GM21717 (cell line): ENCODE data around the gene OR10G7.
A peak's percentile ranks its signal among the peaks of the same experiment; 100 is the strongest.

Experiments
- ATAC-seq: cut with Tn5 transposase; IDR thresholded peaks from one replicate; pipeline ENCODE4 v1.9.1; 2021; ENCODE audit warnings: mild to moderate bottlenecking, moderate library complexity; ENCODE audit not compliant: unreplicated experiment

OR10G7 gene, protein sequence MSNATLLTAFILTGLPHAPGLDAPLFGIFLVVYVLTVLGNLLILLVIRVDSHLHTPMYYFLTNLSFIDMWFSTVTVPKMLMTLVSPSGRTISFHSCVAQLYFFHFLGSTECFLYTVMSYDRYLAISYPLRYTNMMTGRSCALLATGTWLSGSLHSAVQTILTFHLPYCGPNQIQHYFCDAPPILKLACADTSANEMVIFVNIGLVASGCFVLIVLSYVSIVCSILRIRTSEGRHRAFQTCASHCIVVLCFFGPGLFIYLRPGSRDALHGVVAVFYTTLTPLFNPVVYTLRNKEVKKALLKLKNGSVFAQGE

DNA sequence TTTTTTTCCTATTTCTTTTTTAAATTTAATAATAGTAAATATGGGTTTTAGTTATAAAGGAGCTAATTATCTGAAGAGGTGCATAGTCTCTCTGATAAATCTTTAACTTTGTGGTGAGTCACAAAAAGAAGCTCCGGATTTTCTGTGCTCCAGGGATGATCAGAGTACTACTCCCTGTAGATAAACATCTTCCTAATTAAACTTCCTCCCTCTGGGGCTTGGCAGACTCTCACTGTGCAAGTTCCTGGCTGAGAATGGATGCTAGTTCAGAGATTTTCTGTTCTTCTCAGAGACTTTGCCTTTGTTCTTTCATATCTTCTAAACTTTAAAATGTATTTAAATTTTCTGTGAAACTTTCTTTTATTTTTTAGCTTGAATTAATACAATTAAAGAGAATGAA is at the start of gene OR10G7:
TSS of gene OR10G7 (minus strand) at position 72 of the 400 bp plus-strand sequence. CDS start 2,324 bp downstream, outside the sequence.
- ATAC-seq, result no peak

DNA sequence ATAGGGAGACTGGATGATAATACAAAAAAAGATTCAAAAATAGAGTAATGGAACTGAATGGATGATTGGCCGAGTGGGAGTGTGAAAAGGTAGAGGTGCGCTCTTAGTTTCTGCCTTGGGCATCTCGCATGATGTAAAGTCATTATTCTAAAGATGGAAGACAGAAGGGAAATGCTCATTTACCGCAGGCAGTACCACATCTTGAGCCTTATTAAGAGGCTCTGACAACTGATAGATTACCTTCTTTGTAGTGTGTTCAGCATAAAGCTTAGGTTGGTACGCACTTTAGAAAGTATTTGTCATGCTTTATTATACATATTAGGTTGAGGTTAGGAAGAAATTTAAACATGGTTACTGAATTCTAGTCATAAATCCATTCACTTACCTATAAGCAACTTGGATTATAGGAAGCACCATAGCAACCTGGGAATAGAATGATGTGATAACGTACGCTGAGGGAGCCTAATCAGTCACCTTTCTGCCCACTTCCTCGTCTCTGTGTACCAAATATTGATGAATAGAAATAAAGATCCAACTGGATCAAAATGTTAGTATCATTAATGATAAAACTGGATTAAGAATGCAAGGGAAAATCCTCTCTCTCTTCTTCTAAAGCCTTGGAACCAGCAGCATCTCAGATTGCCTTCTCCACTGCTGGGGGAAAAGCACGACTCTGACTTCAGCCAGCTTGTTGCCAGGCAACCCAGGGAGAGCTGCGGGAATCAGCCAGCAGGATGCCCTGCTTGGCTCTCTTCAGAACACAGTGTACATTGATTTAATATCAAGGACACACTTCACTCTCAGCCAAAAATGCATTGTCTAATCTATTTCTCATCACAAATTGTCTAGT is 45.1 kb upstream of the OR10G7 start:
- ATAC-seq, result no peak

DNA sequence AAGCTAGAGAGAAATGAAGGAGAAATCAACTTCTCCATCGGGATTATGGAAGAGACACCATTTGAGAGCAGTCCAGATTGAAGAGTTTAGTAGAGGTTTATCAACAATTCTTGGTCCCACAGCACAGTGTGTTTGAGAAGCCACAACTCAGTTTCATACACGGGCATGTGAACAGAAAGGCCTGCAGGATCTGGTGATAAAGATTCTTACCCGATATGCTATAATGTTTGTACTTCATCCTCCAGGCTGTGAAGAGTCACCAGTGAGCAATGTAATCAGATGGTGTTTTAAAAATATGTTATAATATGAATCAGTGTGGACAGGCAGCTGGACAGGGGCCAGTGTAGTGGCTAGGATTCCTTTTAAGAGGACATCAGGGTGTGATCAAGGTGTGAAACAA is 44.5 kb upstream of the OR10G7 start:
- no peak for ATAC-seq

DNA sequence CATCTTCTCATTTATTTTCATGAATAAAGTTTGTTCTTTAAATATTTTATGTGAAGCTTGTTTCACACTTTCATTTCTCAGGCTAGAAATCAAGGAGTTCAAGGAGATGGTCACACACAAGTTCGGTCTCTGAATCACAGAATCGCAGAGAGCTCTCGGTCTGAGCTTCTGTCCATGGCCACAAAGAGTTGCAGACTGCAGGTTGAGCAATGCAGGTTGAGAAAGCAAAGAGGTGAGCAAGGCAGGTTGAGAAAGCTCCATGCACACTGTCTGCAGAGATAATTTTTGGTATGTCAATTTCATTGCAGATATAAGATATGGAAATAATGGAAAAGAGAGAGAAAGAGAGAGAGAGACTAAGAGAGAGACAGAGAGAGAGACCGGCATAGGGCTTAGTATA is 41.2 kb upstream of the OR10G7 start:
- ATAC-seq, result no peak

DNA sequence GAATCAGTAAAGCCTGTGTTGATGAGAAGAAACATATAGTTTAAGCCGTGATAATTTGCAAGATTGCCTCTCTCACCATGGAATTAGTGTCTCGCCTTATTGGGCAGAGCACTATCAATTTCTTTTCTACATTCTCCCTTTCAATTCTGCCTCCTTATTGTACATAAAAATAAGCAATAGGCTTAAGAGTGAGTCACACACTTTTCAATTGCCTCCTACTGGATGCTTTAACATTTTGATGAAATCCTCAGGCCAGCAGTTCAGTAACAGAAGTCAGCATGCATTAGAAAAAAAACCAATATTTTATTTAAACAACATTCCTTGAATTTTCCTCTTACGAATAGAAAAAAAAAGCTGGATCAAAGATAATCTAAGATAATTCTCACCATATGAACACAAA is 40.4 kb upstream of the OR10G7 start:
- no peak for ATAC-seq

DNA sequence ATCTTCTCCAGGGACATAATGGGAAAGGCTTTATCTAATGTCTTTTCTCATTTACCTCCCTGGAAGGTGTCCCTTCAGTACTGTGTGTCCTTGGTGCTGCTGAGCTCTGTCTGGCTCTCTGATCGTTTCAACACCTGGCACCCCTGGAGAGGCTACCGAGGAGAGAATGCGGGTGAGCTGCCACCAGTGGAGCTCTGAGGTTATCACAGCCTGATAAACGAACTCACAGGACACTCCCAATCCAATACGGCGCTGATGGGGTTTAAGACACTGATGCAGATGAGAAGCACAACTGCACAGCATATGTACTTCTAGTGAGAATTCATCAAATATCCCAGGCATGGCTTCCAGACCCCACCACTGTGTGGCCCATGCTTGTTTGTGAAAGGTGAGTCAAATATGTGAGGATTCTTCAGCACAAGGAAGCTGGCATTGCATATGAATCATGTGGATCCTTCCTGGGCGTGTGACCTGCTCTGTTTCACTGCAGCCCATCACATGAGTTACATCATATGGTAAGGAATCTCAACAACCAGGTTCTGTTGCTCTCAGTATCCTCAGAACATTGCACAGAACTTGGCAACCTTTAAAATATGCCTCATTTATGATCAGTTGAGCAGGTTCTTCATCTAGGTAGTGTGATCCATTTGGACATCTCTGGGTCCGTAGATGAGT is 39.3 kb upstream of the OR10G7 start:
- no peak for ATAC-seq

DNA sequence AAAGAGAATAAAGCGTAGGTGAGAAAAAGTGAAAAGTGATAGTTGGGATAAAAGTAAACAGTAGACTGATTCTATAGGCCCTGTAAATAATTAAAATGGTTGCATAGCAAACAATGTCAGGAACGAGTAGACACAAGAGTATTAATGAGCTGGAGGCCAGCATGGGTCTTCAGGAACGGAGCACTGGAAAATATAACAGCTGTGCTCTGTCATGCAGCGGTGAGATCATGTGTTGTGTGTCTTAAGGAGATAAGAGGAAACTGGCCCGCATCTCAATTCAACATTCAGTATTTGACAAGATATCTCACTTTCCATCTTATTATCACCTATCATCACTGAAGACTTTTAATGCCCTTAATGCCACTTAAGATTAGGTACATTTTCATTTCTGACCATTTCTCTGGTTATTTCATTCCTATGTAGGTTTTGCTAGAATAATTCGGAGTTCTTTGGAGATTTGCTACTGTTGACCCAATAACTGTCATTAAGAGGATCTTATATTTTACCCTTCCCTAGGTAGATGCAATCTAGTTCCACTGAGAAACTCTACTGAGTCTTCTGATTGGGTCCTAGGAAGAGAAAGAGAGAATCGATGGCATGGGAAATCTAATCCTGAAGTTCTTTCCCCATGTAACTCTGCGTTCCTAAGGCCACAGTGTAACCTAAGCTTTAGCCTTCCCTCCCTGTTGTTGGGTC is 38.7 kb upstream of the OR10G7 start:
- ATAC-seq, result no peak

DNA sequence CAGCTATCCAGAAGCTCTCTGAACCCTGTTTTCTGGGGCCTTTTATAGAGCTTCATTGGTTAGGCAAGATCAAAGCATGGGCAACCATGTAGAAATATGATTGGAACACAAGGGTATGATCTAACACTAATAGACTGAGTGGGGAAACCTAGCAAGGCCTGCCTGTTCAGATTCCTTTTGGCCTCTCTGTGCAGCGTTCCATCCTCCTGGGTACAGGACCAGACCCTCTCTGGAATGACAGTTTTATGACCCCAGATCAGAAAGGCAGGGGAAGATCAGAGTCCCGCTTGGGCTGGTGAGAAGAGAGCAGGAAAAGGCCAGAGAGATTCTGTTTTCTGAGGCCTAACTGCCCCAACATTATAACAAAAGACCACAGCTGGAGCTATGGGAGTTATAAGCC is 37.5 kb upstream of the OR10G7 start:
- ATAC-seq, result no peak

DNA sequence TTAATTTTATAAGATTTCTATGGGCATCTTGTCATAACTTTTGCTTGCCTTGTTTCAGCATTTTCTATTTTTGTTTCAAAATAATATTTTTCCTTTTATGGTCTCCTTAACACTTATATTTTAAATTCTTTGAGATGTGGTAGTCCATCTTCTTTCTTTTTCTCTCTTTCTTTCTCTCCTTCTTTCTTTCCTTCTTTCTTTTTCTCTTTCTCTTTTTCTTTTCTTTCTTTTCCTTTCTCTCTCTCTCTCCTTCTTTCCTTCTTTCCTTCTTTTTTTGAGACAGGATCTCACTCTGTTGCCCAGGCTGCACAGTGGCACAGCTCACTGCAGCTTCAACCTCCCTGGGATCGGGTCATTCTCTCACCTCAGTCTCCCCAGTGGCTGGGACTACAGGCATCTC is 36.1 kb upstream of the OR10G7 start:
- ATAC-seq, result no peak

DNA sequence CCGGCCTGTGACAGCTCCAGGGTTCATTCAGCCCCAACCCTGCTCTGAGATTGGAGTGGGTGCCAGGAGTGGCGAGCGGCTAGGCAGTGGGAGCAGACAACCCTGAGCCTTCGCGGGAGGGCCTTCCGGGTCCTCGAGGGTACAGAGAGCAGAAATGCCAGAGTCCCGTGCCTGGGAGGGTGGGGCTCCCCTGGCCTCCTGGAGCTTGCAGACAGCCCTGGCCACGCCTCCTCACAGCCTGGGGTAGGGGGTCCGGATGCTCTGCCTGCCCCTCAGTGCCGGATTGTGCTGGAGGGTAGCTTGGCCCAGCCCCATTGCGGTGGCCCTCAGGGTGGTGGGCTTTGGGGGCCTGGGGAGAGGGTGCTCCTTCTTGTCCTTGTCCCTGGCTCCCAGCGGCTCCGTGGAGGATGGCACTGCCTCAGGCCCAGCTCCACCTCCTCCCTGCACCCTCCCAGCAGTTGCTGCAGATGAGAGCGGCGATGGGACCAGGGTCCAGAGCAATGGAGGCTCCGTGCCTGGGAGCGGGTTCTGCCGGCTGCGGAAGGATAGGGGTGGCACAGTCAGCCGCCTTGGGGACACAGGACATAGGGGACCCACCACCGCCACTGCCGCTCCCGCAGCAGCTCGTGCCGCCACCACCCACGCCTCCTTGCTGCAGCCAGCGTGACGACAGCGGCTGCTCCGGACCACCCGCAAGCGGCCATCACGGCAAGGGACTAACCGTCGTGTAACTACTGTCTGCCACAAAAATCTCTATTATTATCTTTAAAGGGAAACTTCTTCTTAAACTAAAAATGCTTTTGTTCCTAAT is 34.9 kb upstream of the OR10G7 start:
- ATAC-seq, result no peak

DNA sequence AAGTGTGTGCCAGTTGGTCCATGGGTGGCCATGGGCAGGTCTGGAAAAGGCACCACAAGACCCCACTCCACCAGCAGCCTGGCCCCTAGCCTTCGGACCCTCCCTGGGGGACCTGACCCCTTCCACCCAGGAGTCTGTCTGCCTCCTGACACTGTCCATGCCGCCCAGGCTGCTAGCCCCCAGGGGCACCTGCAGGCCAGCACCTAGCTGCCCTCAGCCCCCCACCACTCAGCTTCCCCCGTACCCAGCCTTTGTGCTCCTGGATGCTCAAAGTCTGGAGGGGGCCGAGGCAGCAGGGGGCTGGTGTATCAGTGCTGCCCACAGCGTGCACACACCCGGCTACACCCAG is 34.3 kb upstream of the OR10G7 start:
- no peak for ATAC-seq

DNA sequence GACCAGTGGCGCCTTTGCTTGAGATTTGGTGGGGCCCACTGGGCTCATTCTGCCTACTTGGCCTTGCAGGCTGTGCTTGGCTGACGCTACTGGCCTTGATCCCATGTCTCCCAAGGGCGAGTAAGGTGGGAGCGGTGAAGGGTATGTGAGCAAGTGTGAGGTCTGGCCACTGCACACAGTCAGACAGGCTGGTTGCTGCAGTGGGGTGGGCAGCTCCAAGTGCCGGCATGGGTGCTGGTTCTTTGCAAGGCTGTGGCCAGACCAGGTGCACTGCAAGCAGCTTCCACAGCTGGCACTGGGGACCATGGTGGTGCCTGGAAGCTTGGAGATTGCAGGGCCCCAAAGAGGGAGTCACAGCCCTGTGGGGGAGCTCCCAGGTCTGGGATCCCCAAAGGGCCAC is 33.4 kb upstream of the OR10G7 start:
- ATAC-seq, result no peak

DNA sequence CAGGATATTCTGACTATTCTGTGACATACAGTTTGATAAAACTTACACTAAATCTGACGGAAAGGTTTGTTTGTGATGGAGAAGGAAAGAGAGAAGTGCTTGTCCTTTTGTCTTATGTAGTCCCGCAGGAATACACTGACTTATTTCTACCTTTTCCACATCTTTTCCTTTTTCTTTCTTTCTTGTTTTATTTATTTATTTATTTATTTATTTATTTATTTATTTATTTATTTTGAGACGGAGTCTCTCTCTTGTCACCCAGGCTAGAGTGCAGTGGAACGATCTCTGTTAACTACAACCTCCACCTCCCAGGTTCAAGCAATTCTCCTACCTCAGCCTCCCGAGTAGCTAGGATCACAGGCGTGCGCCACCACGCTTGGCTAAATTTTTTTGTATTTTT is 31.0 kb upstream of the OR10G7 start:
- ATAC-seq, result no peak

DNA sequence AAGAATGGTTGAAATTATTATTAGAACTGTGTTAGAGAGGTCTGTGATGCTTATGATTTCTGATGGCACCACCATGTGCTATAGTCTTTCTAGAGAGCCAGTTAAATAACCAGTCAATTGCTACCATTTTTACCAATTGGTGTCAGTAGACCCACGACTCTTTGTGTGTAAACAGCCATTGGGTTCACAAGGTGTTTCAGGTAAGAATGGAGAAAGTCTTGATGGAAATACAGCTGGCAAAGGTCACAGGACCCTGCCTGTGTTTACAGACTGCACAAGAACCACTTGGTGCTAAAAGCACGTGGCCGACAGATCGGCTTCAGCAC is 30.5 kb upstream of the OR10G7 start:
- no peak for ATAC-seq

DNA sequence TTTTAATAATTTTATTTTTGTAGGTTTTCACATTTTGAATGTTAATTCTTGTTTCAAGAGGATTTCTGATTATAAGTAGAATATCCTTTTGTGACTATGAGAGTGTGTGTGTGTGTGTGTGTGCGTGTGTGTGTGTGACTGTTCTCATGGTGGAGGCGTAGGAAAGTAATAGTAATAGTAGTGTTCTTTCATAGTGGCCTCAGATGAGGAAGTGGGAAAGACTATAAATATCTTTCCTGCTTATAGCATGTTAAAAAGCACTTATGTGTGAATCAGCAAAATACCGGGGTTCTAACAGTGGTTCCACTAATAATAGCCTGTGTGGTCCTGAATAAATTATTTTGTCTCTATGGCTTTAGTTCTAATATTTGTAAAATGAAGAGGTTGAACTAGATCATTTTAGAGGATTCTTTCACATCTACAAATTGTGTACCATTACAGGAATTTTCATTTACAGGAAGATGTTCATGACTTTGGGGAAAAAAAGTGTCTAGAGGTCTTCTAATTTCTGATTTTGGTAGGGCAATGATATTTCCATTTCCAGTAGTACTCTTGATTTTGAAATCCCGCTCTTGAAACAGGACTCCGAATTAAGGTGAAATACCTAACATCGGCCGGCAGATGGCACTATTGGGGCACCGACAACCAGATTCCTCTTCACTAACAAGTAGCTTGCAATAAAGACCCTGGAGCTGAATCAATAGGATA is 29.9 kb upstream of the OR10G7 start:
- peak; percentile 96 for ATAC-seq

DNA sequence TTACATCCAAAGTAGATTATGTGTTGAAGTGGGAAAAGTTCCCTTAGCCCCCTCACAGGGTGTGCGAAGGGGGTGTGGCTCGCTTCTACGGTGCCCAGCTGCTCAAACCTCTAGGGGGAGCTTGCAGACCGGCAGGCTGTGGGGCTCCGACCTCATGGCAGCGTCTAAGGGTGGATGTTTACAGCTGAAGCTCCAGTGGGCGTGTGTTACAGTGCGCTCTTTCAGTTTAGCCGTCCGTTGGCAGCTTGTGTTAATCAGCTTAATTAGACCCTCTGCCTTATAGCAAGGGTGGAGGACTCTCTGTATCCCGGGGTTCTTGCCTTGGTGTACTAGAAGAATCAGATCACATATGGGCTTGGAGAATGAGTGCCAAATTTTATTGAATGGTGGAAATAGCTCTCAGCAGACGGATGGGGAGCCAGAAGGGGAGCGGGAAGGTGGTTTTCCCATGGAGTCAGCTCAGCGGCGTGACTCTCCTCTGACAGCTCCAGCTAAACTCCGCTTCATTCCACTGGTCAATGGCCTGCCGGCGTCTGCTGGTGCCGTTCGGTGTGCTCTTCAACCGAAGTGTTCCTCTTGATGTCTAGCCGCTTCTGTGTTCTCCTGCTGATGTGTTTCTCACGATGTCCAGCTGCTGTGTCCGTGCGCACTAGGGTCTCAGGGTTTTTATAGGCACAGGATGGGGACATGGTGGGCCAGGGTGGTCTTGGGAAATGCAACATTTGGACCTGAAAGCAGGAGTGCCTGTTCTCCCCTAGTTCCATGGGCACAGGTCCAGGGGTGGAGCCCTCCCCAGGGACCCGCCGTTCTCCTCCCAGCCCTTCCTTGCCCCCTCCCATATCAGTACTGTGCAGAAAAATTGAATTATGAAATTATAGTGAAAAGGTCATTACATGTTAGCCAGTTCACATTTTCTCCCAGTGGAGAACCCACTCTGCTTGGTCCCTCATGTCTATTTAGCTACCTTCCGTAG is 28.6 kb upstream of the OR10G7 start:
- ATAC-seq, result peak; percentile 62

DNA sequence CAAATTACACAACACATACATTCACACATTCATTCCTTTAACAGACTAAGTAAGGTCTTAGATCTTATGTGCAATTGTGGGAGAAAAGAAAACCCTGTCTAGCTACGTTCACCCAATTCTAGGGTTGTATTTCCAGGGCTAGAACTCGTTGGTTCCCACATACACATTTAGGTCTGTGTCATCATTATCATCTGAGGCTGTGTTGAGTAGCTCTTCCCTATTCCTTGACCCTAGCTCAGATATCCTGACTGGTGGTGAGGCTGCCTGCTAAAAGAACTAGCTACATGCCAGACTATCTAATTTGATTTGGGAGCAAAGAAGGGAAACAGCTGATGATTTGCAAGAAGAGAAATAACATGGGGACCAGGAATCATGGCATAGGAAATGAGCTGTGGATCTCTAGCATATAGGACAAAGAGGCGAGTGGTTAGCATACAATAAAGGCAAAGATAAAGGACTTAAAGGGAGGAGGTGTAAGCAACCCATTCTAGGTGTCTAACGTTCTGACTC is 27.5 kb upstream of the OR10G7 start:
- ATAC-seq, result no peak

DNA sequence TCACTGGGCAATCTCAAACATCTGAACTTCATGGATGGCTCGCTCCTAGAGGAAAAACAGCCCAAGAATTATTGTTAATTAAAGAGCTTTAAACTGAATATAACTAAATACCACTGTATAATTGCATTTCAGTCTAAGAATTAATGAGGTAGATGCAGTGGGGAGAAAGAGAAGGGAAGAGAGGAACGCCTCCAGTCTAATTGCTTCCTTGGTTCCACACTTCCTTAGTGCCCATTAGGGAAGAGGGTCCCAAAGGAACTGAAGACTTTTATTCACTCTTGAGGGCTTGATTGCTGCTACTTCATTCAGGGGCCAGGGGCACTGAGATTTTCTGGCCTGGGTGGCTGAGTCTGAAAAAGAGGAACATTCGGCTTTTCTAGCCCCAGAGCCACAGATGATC is 11.8 kb upstream of the OR10G7 start:
- no peak for ATAC-seq

DNA sequence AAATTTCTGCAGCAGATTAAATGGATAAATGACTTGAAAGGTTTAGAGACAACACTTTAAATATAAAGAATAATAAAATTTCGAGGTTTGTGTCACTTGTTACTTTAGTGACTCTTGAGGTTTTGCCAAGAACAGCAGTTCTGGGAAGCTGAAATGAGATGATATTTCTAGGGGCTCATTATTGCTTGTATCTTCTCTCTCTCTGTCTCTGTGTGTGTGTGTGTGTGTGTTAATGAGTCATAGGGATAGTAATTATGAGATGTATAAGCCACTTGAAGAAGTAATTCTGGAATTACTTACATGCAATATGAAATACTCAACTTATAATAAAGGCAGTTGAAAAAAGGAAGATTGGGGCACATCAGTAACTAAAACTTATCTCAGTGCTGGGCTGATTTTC is 9.6 kb upstream of the OR10G7 start:
- ATAC-seq, result no peak
